Stimulated activated CD4-positive, alpha-beta T cell treated with anti-CD3 and anti-CD28 coated beads, Interleukin-12 subunit alpha, Interleukin-12 subunit beta, amount 100 ng/mL, for 24 hours (primary cell): ENCODE measurements around the gene MSX1.
"Not testable (repeated sequence)": the region's sequence is repeated elsewhere in the genome, so short reads cannot be mapped to it uniquely, and the experiment has no call there.

Experiments used
- DNase-seq, 2 experiments: peaks; one replicate each; pipeline ENCODE4 v3.0.0-alpha.2; 2020; ENCODE audit warnings: low read depth in 2 of 2

MSX1 gene

GRCh38 chr4:4859325-4859798, at the start of gene MSX1:
MSX1 (plus strand) TSS chr4:4859665; CDS start chr4:4859900, 235 bp downstream.
- DNase-seq: peak; percentile 11 to 54

GRCh38 chr4:4810092-4810774, 49.2 kb upstream of the MSX1 start:
- no peak for DNase-seq

- DNase-seq: no peak
Observed at GRCh38 chr4:4810778-4811177, 48.7 kb upstream of the MSX1 start.

- DNase-seq: no peak
Observed at GRCh38 chr4:4812145-4812794, 47.2 kb upstream of the MSX1 start.

GRCh38 chr4:4818415-4819212, 40.9 kb upstream of the MSX1 start:
- DNase-seq: no peak

GRCh38 chr4:4819213-4819606, 40.3 kb upstream of the MSX1 start:
- no peak for DNase-seq

- DNase-seq: no peak
Observed at GRCh38 chr4:4820261-4820660, 39.2 kb upstream of the MSX1 start.

GRCh38 chr4:4820739-4821138, 38.7 kb upstream of the MSX1 start:
- DNase-seq: no peak

GRCh38 chr4:4821577-4821976, 37.9 kb upstream of the MSX1 start:
- no peak for DNase-seq

- DNase-seq: not testable (repeated sequence)
Observed at GRCh38 chr4:4822286-4822685, 37.2 kb upstream of the MSX1 start.

- DNase-seq: no peak
Observed at GRCh38 chr4:4823621-4824162, 35.8 kb upstream of the MSX1 start.

- DNase-seq: no peak
Observed at GRCh38 chr4:4824232-4824631, 35.2 kb upstream of the MSX1 start.

GRCh38 chr4:4825431-4825830, 34.0 kb upstream of the MSX1 start:
- no peak for DNase-seq

GRCh38 chr4:4829837-4830236, 29.6 kb upstream of the MSX1 start:
- DNase-seq: no peak

GRCh38 chr4:4831266-4831665, 28.2 kb upstream of the MSX1 start:
- DNase-seq: no peak

- no peak for DNase-seq
Observed at GRCh38 chr4:4831825-4832224, 27.6 kb upstream of the MSX1 start.

- DNase-seq: no peak
Observed at GRCh38 chr4:4836044-4836443, 23.4 kb upstream of the MSX1 start.

- no peak for DNase-seq
Observed at GRCh38 chr4:4837316-4837715, 22.1 kb upstream of the MSX1 start.

- DNase-seq: no peak
Observed at GRCh38 chr4:4838051-4838935, 21.2 kb upstream of the MSX1 start.

GRCh38 chr4:4838936-4839810, 20.3 kb upstream of the MSX1 start:
- no peak for DNase-seq
